PFSK-1 (cell line): Measurements from ENCODE around the gene ZC3H13.

Experiments
- POLR2AphosphoS5 ChIP-seq: IDR thresholded peaks from 2 replicates; pipeline ENCODE4 v1.6.1; 2012; ENCODE audit warnings: low read depth, mild to moderate bottlenecking, control low read depth, low read length, moderate library complexity
- TAF1 ChIP-seq: IDR thresholded peaks from 2 replicates; pipeline ENCODE4 v1.6.1; 2012; ENCODE audit warnings: low read length, control low read depth, borderline replicate concordance; ENCODE audit not compliant: insufficient read depth
- TF ChIP-seq, protein P1 (sequence below), 2 experiments: IDR thresholded peaks; 2 replicates each; pipeline versions ENCODE4 v1.6.1 to v1.8.0; 2011 to 2012; ENCODE audit warnings: low read depth in 2 of 2, low read length in 2 of 2, control low read depth in 1 of 2, inconsistent platforms in 1 of 2, mild to moderate bottlenecking in 1 of 2, moderate library complexity in 1 of 2; ENCODE audit not compliant: insufficient read depth in 1 of 2

DNA sequence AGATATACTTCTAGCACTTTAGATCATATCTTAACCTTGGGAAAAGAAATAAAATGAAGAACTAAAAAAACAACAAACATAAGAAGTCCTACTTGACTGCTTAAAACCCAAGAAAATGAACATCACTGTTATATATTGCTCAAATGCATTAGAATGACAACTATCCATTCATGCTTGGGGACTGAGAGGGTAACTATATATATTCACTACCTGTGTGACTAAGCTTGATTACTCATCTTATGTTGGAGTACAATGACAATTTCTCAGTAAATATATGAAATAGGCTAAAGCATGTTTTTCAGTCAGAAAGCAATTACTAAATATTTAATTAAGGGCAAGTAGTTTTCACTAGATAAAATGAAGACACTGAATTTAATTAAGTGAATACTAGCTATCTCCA is 40.1 kb downstream of the ZC3H13 start:
- TF ChIP-seq, protein P1, sequence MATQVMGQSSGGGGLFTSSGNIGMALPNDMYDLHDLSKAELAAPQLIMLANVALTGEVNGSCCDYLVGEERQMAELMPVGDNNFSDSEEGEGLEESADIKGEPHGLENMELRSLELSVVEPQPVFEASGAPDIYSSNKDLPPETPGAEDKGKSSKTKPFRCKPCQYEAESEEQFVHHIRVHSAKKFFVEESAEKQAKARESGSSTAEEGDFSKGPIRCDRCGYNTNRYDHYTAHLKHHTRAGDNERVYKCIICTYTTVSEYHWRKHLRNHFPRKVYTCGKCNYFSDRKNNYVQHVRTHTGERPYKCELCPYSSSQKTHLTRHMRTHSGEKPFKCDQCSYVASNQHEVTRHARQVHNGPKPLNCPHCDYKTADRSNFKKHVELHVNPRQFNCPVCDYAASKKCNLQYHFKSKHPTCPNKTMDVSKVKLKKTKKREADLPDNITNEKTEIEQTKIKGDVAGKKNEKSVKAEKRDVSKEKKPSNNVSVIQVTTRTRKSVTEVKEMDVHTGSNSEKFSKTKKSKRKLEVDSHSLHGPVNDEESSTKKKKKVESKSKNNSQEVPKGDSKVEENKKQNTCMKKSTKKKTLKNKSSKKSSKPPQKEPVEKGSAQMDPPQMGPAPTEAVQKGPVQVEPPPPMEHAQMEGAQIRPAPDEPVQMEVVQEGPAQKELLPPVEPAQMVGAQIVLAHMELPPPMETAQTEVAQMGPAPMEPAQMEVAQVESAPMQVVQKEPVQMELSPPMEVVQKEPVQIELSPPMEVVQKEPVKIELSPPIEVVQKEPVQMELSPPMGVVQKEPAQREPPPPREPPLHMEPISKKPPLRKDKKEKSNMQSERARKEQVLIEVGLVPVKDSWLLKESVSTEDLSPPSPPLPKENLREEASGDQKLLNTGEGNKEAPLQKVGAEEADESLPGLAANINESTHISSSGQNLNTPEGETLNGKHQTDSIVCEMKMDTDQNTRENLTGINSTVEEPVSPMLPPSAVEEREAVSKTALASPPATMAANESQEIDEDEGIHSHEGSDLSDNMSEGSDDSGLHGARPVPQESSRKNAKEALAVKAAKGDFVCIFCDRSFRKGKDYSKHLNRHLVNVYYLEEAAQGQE (IDR thresholded peaks at IDR 0.05; ENCODE audit: insufficient read depth in 1 of 2, low read depth in 2 of 2, low read length in 2 of 2): no peak
- TF ChIP-seq POLR2AphosphoS5 (no peak), TAF1 (no peak)
